ENCODE data around the gene CSK. TPM values are rescaled to one million over a fixed set of nuclear protein-coding genes. Genes with fewer than 3 reads are reported as not detected.

CSK gene
- total RNA-seq, 2 experiments from 2014 or later = 112 to 355 TPM

DNA sequence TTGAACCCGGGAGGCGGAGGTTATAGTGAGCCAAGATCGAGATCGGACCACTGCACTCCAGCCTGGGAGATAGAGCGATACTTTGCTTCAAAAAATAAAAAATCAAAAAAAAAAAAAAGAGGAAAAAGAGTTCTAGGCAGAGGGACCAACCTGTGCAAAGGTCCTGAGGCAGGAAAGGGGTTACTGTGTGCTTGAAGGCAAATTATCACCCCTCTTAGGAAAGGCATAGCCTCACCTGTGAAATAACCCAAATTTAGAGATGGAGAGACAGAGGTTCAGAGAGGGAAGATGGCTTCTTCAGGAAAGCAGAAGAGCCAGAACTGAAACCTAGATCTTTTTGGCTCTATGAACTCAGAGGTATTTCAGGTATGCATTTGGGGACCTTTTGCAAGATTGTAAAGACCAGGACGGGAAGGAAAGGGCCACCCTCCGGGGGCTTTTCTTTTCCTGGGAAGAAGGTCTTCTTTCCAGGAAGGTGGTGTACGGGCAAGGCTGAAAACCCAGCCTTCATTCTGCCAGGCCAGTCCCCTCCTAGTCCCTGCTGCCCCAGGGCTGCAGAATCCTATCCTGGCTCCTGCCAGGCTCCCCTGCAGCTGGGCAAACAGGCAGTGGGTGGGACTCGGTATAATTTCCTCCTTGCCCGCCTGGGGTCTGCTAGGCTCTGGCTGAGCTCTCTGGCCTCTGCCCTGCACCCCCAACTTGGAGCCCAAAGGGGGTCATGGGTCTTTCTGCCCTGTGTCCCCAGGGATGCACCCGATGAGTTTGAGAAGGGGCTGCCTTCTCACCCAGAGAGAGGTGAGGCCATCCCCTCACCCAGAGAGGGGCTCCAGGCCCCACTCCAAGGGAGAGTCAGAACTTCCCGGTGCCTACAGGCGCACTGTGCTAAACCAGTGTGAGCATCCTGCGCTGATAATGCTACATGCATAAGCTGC lies 14.4 kb upstream of the CSK start:
- H3K9me3 ChIP-seq (ENCODE audit: low read length) = no peaks in the 10 kb centered on the region
- ChIA-PET POLR2A (interaction anchor here (0.5 to 1.0 kb wide), 2 partner anchors 13 to 135 kb away, joined by 3 read pairs; no protein-coding TSS in a partner anchor), CTCF (ENCODE audit: unreplicated experiment) (interaction anchor here (1.1 kb wide), 1 partner anchor 146 kb away, joined by 5 read pairs; no protein-coding TSS in a partner anchor)
- H3K4me3 ChIP-seq (ENCODE audit: low read depth, low read length, poor library complexity, severe bottlenecking) = no peak overlapping the region
- intact Hi-C loops (cut with micrococcal nuclease; ENCODE audit: unreplicated experiment) = loop anchor here (10.0 kb wide), 1 partner anchor 393 kb away; no protein-coding TSS in a partner anchor
- no peaks in the 10 kb centered on the region for H4K20me1 ChIP-seq (ENCODE audit: insufficient read depth, low read length)
- H3K36me3 ChIP-seq (ENCODE audit: insufficient read depth, low read length) = no peaks in the 10 kb centered on the region
- TF ChIP-seq EZH2phosphoT487 (IDR thresholded peaks at IDR 0.05; ENCODE audit: borderline replicate concordance, low read depth, low read length) = no peak
- TF ChIP-seq, protein P1, sequence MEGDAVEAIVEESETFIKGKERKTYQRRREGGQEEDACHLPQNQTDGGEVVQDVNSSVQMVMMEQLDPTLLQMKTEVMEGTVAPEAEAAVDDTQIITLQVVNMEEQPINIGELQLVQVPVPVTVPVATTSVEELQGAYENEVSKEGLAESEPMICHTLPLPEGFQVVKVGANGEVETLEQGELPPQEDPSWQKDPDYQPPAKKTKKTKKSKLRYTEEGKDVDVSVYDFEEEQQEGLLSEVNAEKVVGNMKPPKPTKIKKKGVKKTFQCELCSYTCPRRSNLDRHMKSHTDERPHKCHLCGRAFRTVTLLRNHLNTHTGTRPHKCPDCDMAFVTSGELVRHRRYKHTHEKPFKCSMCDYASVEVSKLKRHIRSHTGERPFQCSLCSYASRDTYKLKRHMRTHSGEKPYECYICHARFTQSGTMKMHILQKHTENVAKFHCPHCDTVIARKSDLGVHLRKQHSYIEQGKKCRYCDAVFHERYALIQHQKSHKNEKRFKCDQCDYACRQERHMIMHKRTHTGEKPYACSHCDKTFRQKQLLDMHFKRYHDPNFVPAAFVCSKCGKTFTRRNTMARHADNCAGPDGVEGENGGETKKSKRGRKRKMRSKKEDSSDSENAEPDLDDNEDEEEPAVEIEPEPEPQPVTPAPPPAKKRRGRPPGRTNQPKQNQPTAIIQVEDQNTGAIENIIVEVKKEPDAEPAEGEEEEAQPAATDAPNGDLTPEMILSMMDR (conservative IDR thresholded peaks at IDR 0.05; ENCODE audit: low read length) = no peak
- no peaks in the 10 kb centered on the region for H3K79me2 ChIP-seq (ENCODE audit: insufficient read depth, low read depth, low read length)
- H3K27ac ChIP-seq (ENCODE audit: low read depth, low read length, poor library complexity, severe bottlenecking) = no peak overlapping the region
- H3K9me2 ChIP-seq (ENCODE audit: insufficient read depth, low read length) = no peaks in the 10 kb centered on the region
- DNase-seq (ENCODE audit: low spot score) = no peak
- no TSS peak for BruUV-seq (replicated peaks)
- no peak overlapping the region for H2AFZ ChIP-seq (ENCODE audit: low read length)
- H3K4me1 ChIP-seq (ENCODE audit: insufficient read depth, low read length, poor library complexity, severe bottlenecking) = peaks cover 26% of the 10 kb centered on the region
- no peak overlapping the region for H3K4me2 ChIP-seq (ENCODE audit: low read length)

GRCh38 chr15:74768099-74768770 lies 13.6 kb upstream of the CSK start:
- Histone ChIP-seq H3K4me2 (ENCODE audit: low read length) (no peak overlapping the region), H3K4me1 (ENCODE audit: insufficient read depth, low read length, poor library complexity, severe bottlenecking) (peaks cover 33% of the 10 kb centered on the region), H3K36me3 (ENCODE audit: insufficient read depth, low read length) (no peaks in the 10 kb centered on the region), H3K79me2 (ENCODE audit: insufficient read depth, low read depth, low read length) (no peaks in the 10 kb centered on the region), H3K9me2 (ENCODE audit: insufficient read depth, low read length) (no peaks in the 10 kb centered on the region), H3K9me3 (ENCODE audit: low read length) (no peaks in the 10 kb centered on the region), H2AFZ (ENCODE audit: low read length) (no peak overlapping the region), H3K27ac (ENCODE audit: low read depth, low read length, poor library complexity, severe bottlenecking) (no peak overlapping the region), H4K20me1 (ENCODE audit: insufficient read depth, low read length) (no peaks in the 10 kb centered on the region), H3K4me3 (ENCODE audit: low read depth, low read length, poor library complexity, severe bottlenecking) (no peak overlapping the region)
- intact Hi-C loops (cut with micrococcal nuclease; ENCODE audit: unreplicated experiment) = loop anchor here (10.0 kb wide), 1 partner anchor 393 kb away; no protein-coding TSS in a partner anchor
- no peak for TF ChIP-seq EZH2phosphoT487 (IDR thresholded peaks at IDR 0.05; ENCODE audit: borderline replicate concordance, low read depth, low read length)
- TF ChIP-seq, protein P1 (conservative IDR thresholded peaks at IDR 0.05; ENCODE audit: low read length) = no peak
- ChIA-PET CTCF (ENCODE audit: unreplicated experiment) (interaction anchor here (0.9 to 2.0 kb wide), 3 partner anchors 12 to 147 kb away, joined by 3 to 6 read pairs (median 5); no protein-coding TSS in a partner anchor), POLR2A (interaction anchor here (0.5 to 1.6 kb wide), 5 partner anchors 11 to 136 kb away, joined by 3 to 4 read pairs (median 3); no protein-coding TSS in a partner anchor)
- no TSS peak for BruUV-seq (replicated peaks)
- DNase-seq (ENCODE audit: low spot score) = no peak

Data from OCI-LY7 (cell line).